Adrenal gland (tissue), 12 donors: ENCODE measurements around the gene RPTOR. TPM values are rescaled to one million over a fixed set of nuclear protein-coding genes. Genes with fewer than 3 reads are reported as not detected.

Experiments
- DNase-seq, 7 donors: peaks; one replicate each; pipeline ENCODE4 v3.0.0-alpha.2; 2019 to 2020
- H3K27ac ChIP-seq, 5 donors: fragments of 200-600 bp; sonication (generic) in 4 of 5; 1 replicate in 3 of 5; 2 replicates in 2 of 5; pipeline versions ENCODE4 v1.5.1 to v1.8.0; 2016 to 2020; ENCODE audit warnings: mild to moderate bottlenecking in 1 of 5
- H3K27me3 ChIP-seq: fragments of 200-600 bp; 2 replicates; pipeline ENCODE4 v1.8.0; 2021
- H3K36me3 ChIP-seq, 2 donors: fragments of 200-600 bp; replicated peaks in 1 of 2; 1 replicate in 1 of 2; 2 replicates in 1 of 2; pipeline versions ENCODE4 v1.5.1 to v1.8.0; 2018 to 2022
- H3K4me1 ChIP-seq, 2 donors: fragments of 200-600 bp; replicated peaks in 1 of 2; 1 replicate in 1 of 2; 2 replicates in 1 of 2; pipeline versions ENCODE4 v1.5.1 to v1.8.0; 2018 to 2021
- H3K4me3 ChIP-seq, 4 donors: fragments of 200-600 bp; sonication (generic) in 3 of 4; one replicate each; pipeline ENCODE4 v1.5.1; 2016 to 2018
- H3K9me3 ChIP-seq, 3 donors: fragments of 200-600 bp; sonication (generic) in 1 of 3; replicated peaks in 1 of 3; 1 replicate in 2 of 3; 2 replicates in 1 of 3; pipeline versions ENCODE4 v1.5.1 to v1.8.0; 2016 to 2021
- CTCF ChIP-seq, 6 experiments: fragments of 450-650 bp in 4 of 6; fragments of 200-600 bp in 2 of 6; sonication (generic) in 1 of 6; IDR thresholded peaks; 1 replicate in 5 of 6; 2 replicates in 1 of 6; pipeline versions ENCODE4 v1.5.1 to v1.8.0; 2016 to 2021; ENCODE audit warnings: antibody characterized with exemption in 6 of 6, mild to moderate bottlenecking in 2 of 6, moderate library complexity in 1 of 6
- POLR2A ChIP-seq, 2 donors: fragments of 450-650 bp; IDR thresholded peaks; one replicate each; pipeline ENCODE4 v1.6.1; 2017; ENCODE audit warnings: antibody characterized with exemption in 2 of 2, mild to moderate bottlenecking in 2 of 2, moderate library complexity in 1 of 2
- WGBS, 4 donors: extraction: QIAGEN DNeasy Blood & Tissue Kit in 2 of 4; methylation state at CpG; one replicate each; pipeline versions ENCODE4 v1.1.5 to v1.1.7; 2013 to 2017; 5-methylcytosine and 5-hydroxymethylcytosine counted together
- intact Hi-C, 2 donors: fragments of 100-400 bp; cut with DNase I; formaldehyde crosslinking; loops; one replicate each; pipeline versions ENCODE4 v1.14.1 to v1.15.0; 2022 to 2023
- polyA plus RNA-seq, 3 donors: library from polyadenylated mRNA; stranded (reverse); fragments of 200-250 nt in 2 of 3; fragments of 350-450 nt in 1 of 3; fragmentation: Illumina TruSeq in 1 of 3; extraction: RNeasy Lipid Tissue Mini Kit (QIAGEN cat#74804) in 1 of 3; gene quantifications; one replicate each; pipeline ENCODE4 v1.2.3, GENCODE V29; 2013 to 2014
- total RNA-seq, 9 donors: library from RNA; depleted of rRNA in 4 of 9; stranded (reverse); fragments of >200 nt in 4 of 9; fragments of 120-200 nt in 1 of 9; fragmentation: NEBNext Ultra II Directional in 1 of 9; extraction: Animal tissue kit (Norgen Biotek cat#: 25700) in 1 of 9; gene quantifications; one replicate each; pipeline versions ENCODE4 v1.1.0 to v1.2.4, GENCODE V29; 2013 to 2023
- donor health status: healthy with polysubstance abuse.
- donor health status: Bipolar disorder and iron deficiency.
- donor health status: DM: yes; HTN: yes; CAD: no.
- donor health status: DM: no; HTN: no; CAD: no.
- donor health status: DM: no; HTN: no; CAD: no.
- donor health status: DM: yes; HTN: yes; CAD: no.

The RPTOR gene
- total and polyA plus RNA-seq, 12 donors, result 9.7 to 53.3 (median 29.7) TPM

- WGBS, 4 donors, result 77 to 85% (median 83%) methylated on average over 5 of the region's 5 CpGs
Observed at GRCh38 chr17:80671825-80672110, 127.1 kb downstream of the RPTOR start.

GRCh38 chr17:80673152-80673920, 128.7 kb downstream of the RPTOR start:
- 52 to 69% (median 58%) methylated on average over 13 to 14 of the region's 14 CpGs for WGBS, 4 donors
- intact Hi-C loops, result no loop called here

More at GRCh38 chr17:80671825-80672110, 127.1 kb downstream of the RPTOR start:
- H3K4me1 ChIP-seq, result peaks cover 0 to 34% of the 10 kb centered on the region in 2 donors
- H3K9me3 ChIP-seq, result no peaks in the 10 kb centered on the region
- no peak overlapping the region for H3K4me3 ChIP-seq
- H3K27ac ChIP-seq, result no peak overlapping the region
- TF ChIP-seq POLR2A (IDR thresholded peaks at IDR 0.05) (no peak), CTCF (IDR thresholded peaks at IDR 0.05) (no peak)
- no peak for DNase-seq
- H3K36me3 ChIP-seq, result no peaks in the 10 kb centered on the region
- no peaks in the 10 kb centered on the region for H3K27me3 ChIP-seq
- intact Hi-C loops, result no loop called here

GRCh38 chr17:80675438-80676095, 130.9 kb downstream of the RPTOR start:
- H3K27me3 ChIP-seq, result no peaks in the 10 kb centered on the region
- DNase-seq, result no peak
- WGBS, 4 donors, result 69 to 88% (median 83%) methylated on average over 5 to 19 of the region's 19 CpGs
- peaks cover 0 to 34% of the 10 kb centered on the region in 2 donors for H3K4me1 ChIP-seq
- H3K27ac ChIP-seq, result peak overlapping the region in 1 of 5 donors; percentile 3
- H3K9me3 ChIP-seq, result no peaks in the 10 kb centered on the region
- TF ChIP-seq CTCF (IDR thresholded peaks at IDR 0.05) (no peak), POLR2A (IDR thresholded peaks at IDR 0.05) (no peak)
- no peak overlapping the region for H3K4me3 ChIP-seq
- no peaks in the 10 kb centered on the region for H3K36me3 ChIP-seq
- intact Hi-C loops, result no loop called here

More at GRCh38 chr17:80673152-80673920, 128.7 kb downstream of the RPTOR start:
- no peaks in the 10 kb centered on the region for H3K9me3 ChIP-seq
- H3K4me1 ChIP-seq, result peaks cover 0 to 34% of the 10 kb centered on the region in 2 donors
- peak in 2 of 7 donors; percentile 37 to 40 for DNase-seq
- no peaks in the 10 kb centered on the region for H3K27me3 ChIP-seq
- H3K36me3 ChIP-seq, result no peaks in the 10 kb centered on the region
- H3K4me3 ChIP-seq, result no peak overlapping the region
- peak overlapping the region in 2 of 5 donors; percentile 0 to 15 for H3K27ac ChIP-seq
- TF ChIP-seq CTCF (IDR thresholded peaks at IDR 0.05), result no peak
- no peak for TF ChIP-seq POLR2A (IDR thresholded peaks at IDR 0.05)

GRCh38 chr17:80676096-80676466, 131.4 kb downstream of the RPTOR start:
- Histone ChIP-seq H3K27me3 (no peaks in the 10 kb centered on the region), H3K9me3 (no peaks in the 10 kb centered on the region), H3K4me1 (peaks cover 0 to 29% of the 10 kb centered on the region in 2 donors), H3K36me3 (no peaks in the 10 kb centered on the region), H3K4me3 (no peak overlapping the region), H3K27ac (no peak overlapping the region)
- intact Hi-C loops, result no loop called here
- 92 to 97% (median 96%) methylated on average over 7 of the region's 7 CpGs for WGBS, 4 donors
- TF ChIP-seq POLR2A (IDR thresholded peaks at IDR 0.05) (no peak), CTCF (IDR thresholded peaks at IDR 0.05) (no peak)
- no peak for DNase-seq
